A549 (cell line): ENCODE results near the gene COPZ2. TPM values are rescaled to one million over a fixed set of nuclear protein-coding genes. Genes with fewer than 3 reads are reported as not detected.
A peak's percentile ranks its signal among the peaks of the same experiment; 100 is the strongest.
"Not testable (repeated sequence)": the region's sequence is repeated elsewhere in the genome, so short reads cannot be mapped to it uniquely, and the experiment has no call there.

Experiments used
- ATAC-seq, 2 experiments: fragments of 200-7000 bp in 1 of 2; fragments of >200 bp in 1 of 2; cut with Nextera tagmentation in 1 of 2; cut with Tn5 transposase in 1 of 2; 3 replicates each; pipeline versions ENCODE4 v1.8.0 to v1.9.1; 2018 to 2020; ENCODE audit warnings: mild to moderate bottlenecking in 1 of 2, moderate library complexity in 1 of 2
- CTCF ChIA-PET: fragments of 300-600 bp; sonication (Branson Sonifier 250); formaldehyde crosslinking; extraction: SDS; loops from one replicate; lab custom pipeline; 2021; ENCODE audit warnings: antibody characterized with exemption, inconsistent platforms; lab: Yijun Ruan, JAX
- POLR2A ChIA-PET: fragments of 350-600 bp; formaldehyde crosslinking; extraction: SDS; loops from one replicate; lab custom pipeline; 2021; ENCODE audit warnings: antibody characterized with exemption, inconsistent platforms; lab: Yijun Ruan, JAX
- DNase-seq, 2 experiments: peaks; one replicate each; pipeline versions ENCODE4 v3.0.0 to v3.0.0-alpha.2; 2011 to 2016; ENCODE audit warnings: low read depth in 1 of 2, low spot score in 1 of 2
- FAIRE-seq: peaks from 2 replicates; lab custom pipeline; 2011; peaks lifted over from hg19 to GRCh38; lab: Jason Lieb, UNC
- H3K27ac ChIP-seq, 2 experiments: fragments of >200 bp; sonication (Bioruptor Twin); formaldehyde crosslinking; 3 replicates each; pipeline ENCODE4 v1.5.1; 2016 to 2017
- H3K4me1 ChIP-seq: fragments of >200 bp; sonication (Bioruptor Twin); formaldehyde crosslinking; 3 replicates; pipeline ENCODE4 v1.6.1; 2016
- H3K4me2 ChIP-seq: fragments of >200 bp; sonication (Bioruptor Twin); formaldehyde crosslinking; 3 replicates; pipeline ENCODE4 v1.6.1; 2016
- H3K4me3 ChIP-seq: fragments of >200 bp; sonication (Bioruptor Twin); formaldehyde crosslinking; 3 replicates; pipeline ENCODE4 v1.5.1; 2016
- H3K9me3 ChIP-seq: fragments of >200 bp; sonication (Bioruptor Twin); formaldehyde crosslinking; 3 replicates; pipeline ENCODE4 v1.6.1; 2016
- BCL3 ChIP-seq: fragments of >200 bp; sonication (Bioruptor Twin); formaldehyde crosslinking; IDR thresholded peaks from 3 replicates; pipeline ENCODE4 v1.6.1; 2016
- CBX2 ChIP-seq: fragments of 200-600 bp; sonication (generic); IDR thresholded peaks from 2 replicates; pipeline ENCODE4 v1.6.1; 2016; ENCODE audit warnings: low read depth, mild to moderate bottlenecking, borderline replicate concordance
- CBX8 ChIP-seq: fragments of 200-600 bp; sonication (generic); IDR thresholded peaks from 2 replicates; pipeline ENCODE4 v1.6.1; 2016
- CEBPB ChIP-seq, 2 experiments: fragments of >200 bp in 1 of 2; sonication (Bioruptor Twin) in 1 of 2; formaldehyde crosslinking in 1 of 2; IDR thresholded peaks; 2 replicates each; pipeline ENCODE4 v1.6.1; 2012 to 2016
- EHF ChIP-seq: fragments of 250-450 bp; sonication (Bioruptor Pico); IDR thresholded peaks from 2 replicates; pipeline ENCODE4 v1.5.0; 2020; ENCODE audit warnings: mild to moderate bottlenecking
- FOSL2 ChIP-seq, 2 experiments: fragments of 450-650 bp in 1 of 2; fragments of >200 bp in 1 of 2; sonication (Bioruptor Twin) in 1 of 2; formaldehyde crosslinking; IDR thresholded peaks; 2 replicates each; pipeline versions ENCODE4 v1.5.0 to v1.6.1; 2016 to 2020; ENCODE audit warnings: mild to moderate bottlenecking in 1 of 2, moderate library complexity in 1 of 2
- FOXS1 ChIP-seq: fragments of 250-450 bp; sonication (Bioruptor Pico); IDR thresholded peaks from 2 replicates; pipeline ENCODE4 v1.5.0; 2020; ENCODE audit warnings: mild to moderate bottlenecking, moderate library complexity
- GATA3 ChIP-seq: IDR thresholded peaks from 2 replicates; pipeline ENCODE4 v1.6.1; 2012; ENCODE audit warnings: borderline replicate concordance
- HDAC2 ChIP-seq: fragments of 200-600 bp; sonication (generic); IDR thresholded peaks from 2 replicates; pipeline ENCODE4 v1.6.1; 2016
- JUN ChIP-seq, 2 experiments: fragments of >200 bp; sonication (Bioruptor Twin); formaldehyde crosslinking; IDR thresholded peaks; 2 replicates in 1 of 2; 3 replicates in 1 of 2; pipeline ENCODE4 v1.6.1; 2016 to 2017
- JUNB ChIP-seq: fragments of >200 bp; sonication (Bioruptor Twin); formaldehyde crosslinking; IDR thresholded peaks from 2 replicates; pipeline ENCODE4 v1.6.1; 2016
- KDM5A ChIP-seq: fragments of 200-600 bp; sonication (generic); IDR thresholded peaks from 2 replicates; pipeline ENCODE4 v1.6.1; 2016; ENCODE audit warnings: antibody characterized with exemption, mild to moderate bottlenecking
- MYC ChIP-seq: IDR thresholded peaks from 2 replicates; pipeline ENCODE4 v1.6.1; 2012; ENCODE audit warnings: mild to moderate bottlenecking, inconsistent platforms, low read length, improper control_type of control experiment, borderline replicate concordance
- NR3C1 ChIP-seq: fragments of >200 bp; sonication (Bioruptor Twin); formaldehyde crosslinking; IDR thresholded peaks from 3 replicates; pipeline ENCODE4 v1.6.1; 2017
- POLR2A ChIP-seq: IDR thresholded peaks from 2 replicates; pipeline ENCODE4 v1.6.1; 2012; ENCODE audit warnings: mild to moderate bottlenecking, low read length
- POLR2AphosphoS2 ChIP-seq: conservative IDR thresholded peaks from 2 replicates; pipeline ENCODE4 v1.6.1; 2012; ENCODE audit warnings: low read length, improper control_type of control experiment, inconsistent platforms
- RAD21 ChIP-seq, 2 experiments: fragments of >200 bp in 1 of 2; sonication (Bioruptor Twin) in 1 of 2; formaldehyde crosslinking in 1 of 2; IDR thresholded peaks in 1 of 2; conservative IDR thresholded peaks in 1 of 2; 2 replicates in 1 of 2; 3 replicates in 1 of 2; pipeline ENCODE4 v1.6.1; 2012 to 2018; ENCODE audit warnings: inconsistent platforms in 1 of 2
- RARB ChIP-seq: fragments of 250-450 bp; sonication (Bioruptor Pico); IDR thresholded peaks from 2 replicates; pipeline ENCODE4 v1.8.0; 2021; ENCODE audit warnings: mild to moderate bottlenecking, moderate library complexity
- REST ChIP-seq: fragments of 200-600 bp; sonication (generic); IDR thresholded peaks from 2 replicates; pipeline ENCODE4 v1.6.1; 2016; ENCODE audit warnings: antibody characterized with exemption, mild to moderate bottlenecking, moderate library complexity
- SMC3 ChIP-seq: fragments of >200 bp; sonication (Bioruptor Twin); formaldehyde crosslinking; IDR thresholded peaks from 3 replicates; pipeline ENCODE4 v1.6.1; 2018; ENCODE audit warnings: inconsistent platforms
- ZC3H11A ChIP-seq: fragments of 450-650 bp; IDR thresholded peaks from 2 replicates; pipeline ENCODE4 v1.6.1; 2014; ENCODE audit warnings: antibody characterized with exemption, mild to moderate bottlenecking
- WGBS: methylation state at CpG from one replicate; pipeline ENCODE4 v1.1.6; 2017; ENCODE audit errors: missing lambda C conversion rate; 5-methylcytosine and 5-hydroxymethylcytosine counted together
- polyA plus RNA-seq, 4 experiments: library from polyadenylated mRNA; depleted of rRNA in 3 of 4; stranded (reverse); fragments of >200 nt; fragmentation: RNase III in 1 of 4; extraction: RNeasy Plus Mini Kit Qiagen cat#74134 plus additional on column Dnase treatment in 1 of 4; gene quantifications; 2 replicates in 3 of 4; 3 replicates in 1 of 4; pipeline ENCODE4 v1.2.3, GENCODE V29; 2011 to 2017

COPZ2 gene
- polyA plus RNA-seq, 2 of the 4 experiments (the other 2 are of a cell fraction): 10.6 to 19.3 TPM

GRCh38 chr17:48022901-48023300, 14.7 kb downstream of the COPZ2 start:
- ATAC-seq (no peak), FAIRE-seq (no peak), DNase-seq (peak in 1 of 2 experiments; percentile 49)
- POLR2A ChIA-PET: interaction anchor here (0.7 kb wide), 1 partner anchor 143 kb away, joined by 4 read pairs; no protein-coding TSS in a partner anchor
- H3K9me3 ChIP-seq: no peaks in the 10 kb centered on the region
- peaks cover 27% of the 10 kb centered on the region for H3K4me1 ChIP-seq
- H3K27ac ChIP-seq: peak overlapping the region; percentile 71 to 88
- H3K4me2 ChIP-seq: peak overlapping the region; percentile 84
- CTCF ChIA-PET: interaction anchor here (5.9 to 18.5 kb wide), 4 partner anchors 12 to 176 kb away, joined by 45 to 766 read pairs (median 369); partner anchors contain the start of genes CDK5RAP3, PNPO, PRR15L and SCRN2
- WGBS: 25% methylated on average over 6 of the region's 6 CpGs
- peak overlapping the region; percentile 43; the same call in 2 of the 3 replicates for H3K4me3 ChIP-seq
- TF ChIP-seq KDM5A (0 out of 2 replicates have a peak, but pooled peaks have one; percentile 12), ZC3H11A (no peak)

- no peak for DNase-seq
- H3K4me2 ChIP-seq: no peak overlapping the region
- WGBS: 67% methylated on average over 5 of the region's 5 CpGs
- H3K9me3 ChIP-seq: no peaks in the 10 kb centered on the region
- no peak for FAIRE-seq
- H3K27ac ChIP-seq: no peak overlapping the region
- peaks cover 27% of the 10 kb centered on the region for H3K4me1 ChIP-seq
- ChIA-PET CTCF (interaction anchor here (0.7 to 18.5 kb wide), 8 partner anchors 9 to 175 kb away, joined by 3 to 766 read pairs (median 31); partner anchors contain the start of genes CDK5RAP3, PNPO, PRR15L and SCRN2), POLR2A (interaction anchor here (0.7 kb wide), 1 partner anchor 75 kb away, joined by 5 read pairs; no protein-coding TSS in a partner anchor)
- no peak for TF ChIP-seq CBX8
- H3K4me3 ChIP-seq: no peak overlapping the region
- no peak for ATAC-seq
Measured at GRCh38 chr17:48021934-48022333, 15.7 kb downstream of the COPZ2 start.

GRCh38 chr17:48017817-48018158, 19.8 kb downstream of the COPZ2 start:
- ChIA-PET POLR2A (interaction anchor here (0.7 to 1.4 kb wide), 4 partner anchors 31 to 175 kb away, joined by 3 to 5 read pairs (median 4); partner anchors contain the start of genes CDK5RAP3 and SP2), CTCF (interaction anchor here (0.6 to 18.5 kb wide), 49 partner anchors 7 to 631 kb away, joined by 3 to 766 read pairs (median 5); partner anchors contain the start of genes CDK5RAP3, KPNB1, PNPO and PRR15L)
- not testable (repeated sequence) for H3K4me3 ChIP-seq, DNase-seq, H3K27ac ChIP-seq, H3K4me1 ChIP-seq, H3K4me2 ChIP-seq, H3K9me3 ChIP-seq, FAIRE-seq, ATAC-seq
- 86% methylated on average over 4 of the region's 4 CpGs for WGBS

GRCh38 chr17:48016112-48016511, 21.5 kb downstream of the COPZ2 start:
- DNase-seq: peak; percentile 28 to 29
- Histone ChIP-seq H3K27ac (no peak overlapping the region), H3K4me3 (no peak overlapping the region), H3K4me2 (no peak overlapping the region), H3K9me3 (no peaks in the 10 kb centered on the region), H3K4me1 (0 out of 3 replicates have a peak, but pooled peaks cover 3% of the 10 kb centered on the region)
- TF ChIP-seq ZC3H11A (no peak), GATA3 (no peak), EHF (no peak), CBX2 (no peak), POLR2A (no peak), POLR2AphosphoS2 (no peak)
- FAIRE-seq: no peak
- no peak for ATAC-seq
- 83% methylated on average over 2 of the region's 2 CpGs for WGBS
- POLR2A ChIA-PET: no interaction called here
- CTCF ChIA-PET: interaction anchor here (1.0 to 18.5 kb wide), 10 partner anchors 9 to 178 kb away, joined by 3 to 766 read pairs (median 62); partner anchors contain the start of genes CDK5RAP3, PNPO, PRR15L and SCRN2

- 73% methylated on average over 8 of the region's 8 CpGs for WGBS
- FAIRE-seq: no peak
- Histone ChIP-seq H3K4me1 (0 out of 3 replicates have a peak, but pooled peaks cover 3% of the 10 kb centered on the region), H3K4me3 (no peak overlapping the region), H3K9me3 (no peaks in the 10 kb centered on the region), H3K27ac (no peak overlapping the region), H3K4me2 (no peak overlapping the region)
- ChIA-PET POLR2A (no interaction called here), CTCF (interaction anchor here (0.8 to 18.5 kb wide), 10 partner anchors 9 to 622 kb away, joined by 3 to 766 read pairs (median 50); partner anchors contain the start of genes CDK5RAP3, PNPO, PRR15L and SCRN2)
- DNase-seq: no peak
- ATAC-seq: no peak
- TF ChIP-seq CEBPB (IDR thresholded peaks at IDR 0.05) (no peak), BCL3 (no peak), JUNB (no peak), HDAC2 (no peak), REST (no peak), NR3C1 (no peak), SMC3 (no peak), CBX8 (no peak), RAD21 (conservative IDR thresholded peaks at IDR 0.05 in 1 of 2, IDR thresholded peaks at IDR 0.05 in 1 of 2) (no peak), ZC3H11A (no peak), JUN (IDR thresholded peaks at IDR 0.05) (no peak), RARB (CRISPR knock-in tag) (no peak), FOSL2 (IDR thresholded peaks at IDR 0.05) (no peak), FOSL2 (CRISPR knock-in tag; IDR thresholded peaks at IDR 0.05) (no peak), FOXS1 (CRISPR knock-in tag) (no peak), MYC (no peak)
Measured at GRCh38 chr17:48014595-48015111, 22.9 kb downstream of the COPZ2 start.
